GM19463 (cell line): Measurements from ENCODE around the gene RPL18.

Source experiments
- ATAC-seq: cut with Tn5 transposase; IDR thresholded peaks from one replicate; pipeline ENCODE4 v1.9.1; 2021; ENCODE audit warnings: mild to moderate bottlenecking, moderate library complexity; ENCODE audit not compliant: unreplicated experiment

The RPL18 gene

GRCh38 chr19:48630296-48631063 is 11.5 kb upstream of the RPL18 start:
- no peak for ATAC-seq

- no peak for ATAC-seq
Measured at GRCh38 chr19:48629599-48630295, 10.8 kb upstream of the RPL18 start.

- no peak for ATAC-seq
Measured at GRCh38 chr19:48629297-48629598, 10.3 kb upstream of the RPL18 start.

GRCh38 chr19:48628486-48629296 is 9.7 kb upstream of the RPL18 start:
- no peak for ATAC-seq

- ATAC-seq: no peak
Measured at GRCh38 chr19:48627865-48628314, 8.9 kb upstream of the RPL18 start.

- ATAC-seq: no peak
Measured at GRCh38 chr19:48627201-48627864, 8.4 kb upstream of the RPL18 start.

- ATAC-seq: no peak
Measured at GRCh38 chr19:48625891-48626327, 6.9 kb upstream of the RPL18 start.

GRCh38 chr19:48624791-48625723 is 6.1 kb upstream of the RPL18 start:
- ATAC-seq: no peak

GRCh38 chr19:48624067-48624594 is 5.2 kb upstream of the RPL18 start:
- peak; percentile 64 for ATAC-seq

GRCh38 chr19:48623556-48624066 is 4.6 kb upstream of the RPL18 start:
- ATAC-seq: no peak

- ATAC-seq: no peak
Measured at GRCh38 chr19:48619692-48620585, 961 bp upstream of the RPL18 start.

GRCh38 chr19:48618278-48618915 is 581 bp downstream of the RPL18 start:
- no peak for ATAC-seq

GRCh38 chr19:48617146-48617937 is 1.6 kb downstream of the RPL18 start:
- no peak for ATAC-seq

- no peak for ATAC-seq
Measured at GRCh38 chr19:48616491-48617056, 2.4 kb downstream of the RPL18 start.

- ATAC-seq: no peak
Measured at GRCh38 chr19:48616041-48616436, 2.9 kb downstream of the RPL18 start.

GRCh38 chr19:48615231-48616040 is 3.5 kb downstream of the RPL18 start:
- ATAC-seq: no peak
